Coronary artery (tissue), 2 donors: ENCODE measurements around the gene QPCTL.
"Not testable (repeated sequence)": the region's sequence is repeated elsewhere in the genome, so short reads cannot be mapped to it uniquely, and the experiment has no call there.

Source experiments
- DNase-seq: peaks from one replicate; pipeline ENCODE4 v3.0.0-alpha.2; 2017; ENCODE audit warnings: low spot score
- H3K27ac ChIP-seq, 2 donors: fragments of 200-600 bp; sonication (generic); one replicate each; pipeline ENCODE4 v1.5.1; 2016 to 2019
- H3K4me3 ChIP-seq: fragments of 200-600 bp; sonication (generic); 2 replicates; pipeline ENCODE4 v1.5.1; 2016; ENCODE audit warnings: mild to moderate bottlenecking, moderate library complexity
- TF ChIP-seq, protein P1 (sequence below): fragments of 200-600 bp; sonication (generic); IDR thresholded peaks from one replicate; pipeline ENCODE4 v1.5.1; 2019; ENCODE audit warnings: antibody characterized with exemption

QPCTL gene

GRCh38 chr19:45746866-45747265, 54.4 kb downstream of the QPCTL start:
- no peak for DNase-seq
- TF ChIP-seq, protein P1, sequence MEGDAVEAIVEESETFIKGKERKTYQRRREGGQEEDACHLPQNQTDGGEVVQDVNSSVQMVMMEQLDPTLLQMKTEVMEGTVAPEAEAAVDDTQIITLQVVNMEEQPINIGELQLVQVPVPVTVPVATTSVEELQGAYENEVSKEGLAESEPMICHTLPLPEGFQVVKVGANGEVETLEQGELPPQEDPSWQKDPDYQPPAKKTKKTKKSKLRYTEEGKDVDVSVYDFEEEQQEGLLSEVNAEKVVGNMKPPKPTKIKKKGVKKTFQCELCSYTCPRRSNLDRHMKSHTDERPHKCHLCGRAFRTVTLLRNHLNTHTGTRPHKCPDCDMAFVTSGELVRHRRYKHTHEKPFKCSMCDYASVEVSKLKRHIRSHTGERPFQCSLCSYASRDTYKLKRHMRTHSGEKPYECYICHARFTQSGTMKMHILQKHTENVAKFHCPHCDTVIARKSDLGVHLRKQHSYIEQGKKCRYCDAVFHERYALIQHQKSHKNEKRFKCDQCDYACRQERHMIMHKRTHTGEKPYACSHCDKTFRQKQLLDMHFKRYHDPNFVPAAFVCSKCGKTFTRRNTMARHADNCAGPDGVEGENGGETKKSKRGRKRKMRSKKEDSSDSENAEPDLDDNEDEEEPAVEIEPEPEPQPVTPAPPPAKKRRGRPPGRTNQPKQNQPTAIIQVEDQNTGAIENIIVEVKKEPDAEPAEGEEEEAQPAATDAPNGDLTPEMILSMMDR, result no peak
- no peak overlapping the region for H3K27ac ChIP-seq
- H3K4me3 ChIP-seq, result no peak overlapping the region

GRCh38 chr19:45747513-45747912, 55.0 kb downstream of the QPCTL start:
- H3K4me3 ChIP-seq, result no peak overlapping the region
- TF ChIP-seq, protein P1, result no peak
- DNase-seq, result no peak
- no peak overlapping the region for H3K27ac ChIP-seq

DNA sequence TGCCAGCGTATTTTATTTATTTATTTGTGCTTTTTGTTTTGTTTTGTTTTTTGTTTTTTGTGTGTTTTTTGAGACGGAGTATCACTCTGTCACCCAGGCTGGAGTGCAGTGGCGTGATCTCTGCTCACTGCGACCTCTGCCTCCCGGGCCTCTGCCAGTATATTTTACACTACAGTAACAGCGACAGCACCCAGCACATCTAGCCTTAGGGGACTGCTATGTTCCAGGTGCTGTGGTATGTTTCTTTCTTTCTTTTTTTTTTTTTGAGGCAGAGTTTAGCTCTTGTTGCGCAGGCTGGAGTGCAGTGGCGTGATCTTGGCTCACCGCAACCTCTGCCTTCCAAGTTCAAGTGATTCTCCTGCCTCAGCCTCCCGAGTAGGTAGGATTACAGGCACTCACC, 59.0 kb downstream of the QPCTL start:
- not testable (repeated sequence) for DNase-seq, H3K27ac ChIP-seq, H3K4me3 ChIP-seq

- H3K4me3 ChIP-seq, result no peak overlapping the region
- no peak for DNase-seq
- TF ChIP-seq, protein P1, result no peak
- no peak overlapping the region for H3K27ac ChIP-seq
Observed at GRCh38 chr19:45752639-45753038, 60.2 kb downstream of the QPCTL start.

DNA sequence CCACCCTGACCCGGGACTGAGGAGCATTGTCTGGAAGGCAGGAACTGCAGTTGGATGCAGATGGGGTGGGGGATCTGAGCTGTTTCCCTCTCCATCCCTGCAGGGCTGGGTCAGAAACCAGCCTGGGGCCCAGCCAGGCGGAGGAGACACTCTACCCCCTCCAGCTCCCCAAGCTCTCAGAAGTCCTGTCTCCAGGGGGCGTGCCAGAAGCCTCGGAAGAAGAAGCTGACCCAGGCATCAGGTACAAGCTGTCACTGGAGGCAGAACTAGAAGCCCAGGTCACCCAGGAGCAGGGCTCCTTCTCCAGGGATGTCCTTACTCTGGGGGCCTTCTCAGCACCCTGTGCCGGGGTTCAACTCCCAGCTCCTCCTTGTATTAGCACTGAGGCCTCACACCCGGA, 61.1 kb downstream of the QPCTL start:
- no peak for DNase-seq
- TF ChIP-seq, protein P1, result no peak
- Histone ChIP-seq H3K27ac (no peak overlapping the region), H3K4me3 (no peak overlapping the region)
